MM.1S (cell line): Measurements from ENCODE around the gene PMVK.

Experiments used
- DNase-seq: peaks from one replicate; pipeline ENCODE4 v3.0.0-alpha.2; 2015
- H2AFZ ChIP-seq: fragments of 300-600 bp; sonication (generic); 2 replicates; pipeline ENCODE4 v1.6.0; 2016; ENCODE audit warnings: antibody characterized with exemption, low read length
- H3F3A ChIP-seq: fragments of 300-600 bp; sonication (generic); 2 replicates; pipeline ENCODE4 v1.6.1; 2016; ENCODE audit warnings: mild to moderate bottlenecking, antibody characterized with exemption, low read length, moderate library complexity, mixed read lengths; ENCODE audit not compliant: insufficient read depth
- H3K27ac ChIP-seq: fragments of 300-600 bp; sonication (generic); 2 replicates; pipeline ENCODE4 v1.5.1; 2016; ENCODE audit warnings: mild to moderate bottlenecking, low read length
- H3K27me3 ChIP-seq: fragments of 300-600 bp; sonication (generic); replicated peaks from 2 replicates; pipeline ENCODE4 v1.6.0; 2016; ENCODE audit warnings: low read length; ENCODE audit not compliant: insufficient read depth
- H3K36me3 ChIP-seq: fragments of 300-600 bp; sonication (generic); replicated peaks from 2 replicates; pipeline ENCODE4 v1.6.1; 2016; ENCODE audit warnings: mild to moderate bottlenecking, low read length, mixed read lengths; ENCODE audit not compliant: insufficient read depth
- H3K4me1 ChIP-seq: fragments of 300-600 bp; sonication (generic); 2 replicates; pipeline ENCODE4 v1.6.1; 2016; ENCODE audit warnings: low read length, mixed read lengths
- H3K4me2 ChIP-seq: fragments of 300-600 bp; sonication (generic); 2 replicates; pipeline ENCODE4 v1.6.0; 2016; ENCODE audit warnings: low read depth, low read length
- H3K4me3 ChIP-seq: fragments of 300-600 bp; sonication (generic); 2 replicates; pipeline ENCODE4 v1.5.1; 2016; ENCODE audit warnings: low read length, mixed read lengths
- H3K79me2 ChIP-seq: fragments of 300-600 bp; sonication (generic); 2 replicates; pipeline ENCODE4 v1.6.1; 2016; ENCODE audit warnings: mixed run types, low read length, mixed read lengths
- H3K9ac ChIP-seq: fragments of 300-600 bp; sonication (generic); 2 replicates; pipeline ENCODE4 v1.6.1; 2016; ENCODE audit warnings: low read length, mixed read lengths
- H3K9me2 ChIP-seq: fragments of 300-600 bp; sonication (generic); replicated peaks from 2 replicates; pipeline ENCODE4 v1.6.1; 2016; ENCODE audit warnings: mild to moderate bottlenecking, low read length, mixed read lengths; ENCODE audit not compliant: insufficient read depth
- H3K9me3 ChIP-seq: fragments of 300-600 bp; sonication (generic); replicated peaks from 2 replicates; pipeline ENCODE4 v1.6.1; 2016; ENCODE audit warnings: mild to moderate bottlenecking, low read length, mixed read lengths; ENCODE audit not compliant: insufficient read depth
- H4K20me1 ChIP-seq: fragments of 300-600 bp; sonication (generic); 2 replicates; pipeline ENCODE4 v1.6.1; 2016; ENCODE audit warnings: mild to moderate bottlenecking, low read length, moderate library complexity, mixed read lengths; ENCODE audit not compliant: insufficient read depth
- EZH2 ChIP-seq: fragments of 300-600 bp; sonication (generic); optimal IDR thresholded peaks from 2 replicates; pipeline ENCODE3; 2017; ENCODE audit warnings: low read depth, mild to moderate bottlenecking, antibody characterized with exemption, low read length, mixed read lengths
- EZH2phosphoT487 ChIP-seq: fragments of 300-600 bp; sonication (generic); IDR thresholded peaks from 2 replicates; pipeline ENCODE4 v1.6.1; 2018; ENCODE audit warnings: antibody characterized with exemption, low read length
- TF ChIP-seq, protein P1 (sequence below): fragments of 300-600 bp; sonication (generic); IDR thresholded peaks from 2 replicates; pipeline ENCODE4 v1.5.1; 2016; ENCODE audit warnings: antibody characterized with exemption, low read length, mixed read lengths

PMVK gene

DNA sequence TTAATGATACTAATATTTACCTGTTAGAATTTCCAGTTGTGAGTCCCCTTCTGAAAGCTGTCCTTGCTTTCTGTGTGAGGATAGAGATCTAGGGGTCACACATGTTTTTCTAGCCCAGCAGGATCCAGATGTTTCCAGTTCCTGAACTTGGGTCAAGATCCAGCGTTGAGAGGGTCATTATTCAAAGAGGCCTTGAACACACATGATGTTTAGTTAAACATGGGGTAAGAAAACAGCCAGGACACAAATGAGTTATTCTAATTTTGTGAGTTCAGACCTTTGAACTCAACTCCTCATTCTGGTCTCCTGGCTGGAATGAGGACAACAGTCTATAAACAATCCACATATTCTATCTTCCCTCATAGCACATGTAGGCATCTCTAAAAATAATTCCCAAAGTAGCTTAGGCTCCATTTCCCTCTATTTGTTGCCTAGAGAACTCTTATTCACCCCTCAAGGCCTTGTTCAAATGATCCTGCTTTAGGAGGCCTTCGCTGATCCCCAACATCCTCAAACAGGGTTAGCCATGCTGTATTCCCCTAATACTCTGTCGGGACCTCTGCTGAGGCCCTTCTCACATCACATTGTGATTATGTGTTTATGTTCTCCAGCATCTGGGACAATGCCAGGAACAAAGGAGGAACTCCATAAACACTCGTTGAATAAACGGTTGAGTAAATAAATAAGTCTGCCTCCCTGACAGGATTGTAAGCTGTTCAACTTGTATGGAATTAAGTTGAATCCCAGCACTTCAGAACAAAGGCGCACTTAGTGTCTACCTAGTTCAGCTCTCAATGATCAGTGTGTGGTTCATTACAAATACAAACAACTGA lies 51.4 kb downstream of the PMVK start:
- Histone ChIP-seq H3K4me1 (peaks cover 28% of the 10 kb centered on the region), H3K4me3 (no peak overlapping the region), H4K20me1 (no peaks in the 10 kb centered on the region), H3F3A (peaks cover 11% of the 10 kb centered on the region), H3K9me3 (no peaks in the 10 kb centered on the region), H3K9ac (no peak overlapping the region), H3K9me2 (no peaks in the 10 kb centered on the region), H3K27ac (no peak overlapping the region), H3K79me2 (no peaks in the 10 kb centered on the region), H3K36me3 (no peaks in the 10 kb centered on the region), H3K4me2 (no peak overlapping the region), H3K27me3 (no peaks in the 10 kb centered on the region), H2AFZ (no peak overlapping the region)
- no peak for DNase-seq
- no peak for TF ChIP-seq EZH2
- TF ChIP-seq, protein P1, sequence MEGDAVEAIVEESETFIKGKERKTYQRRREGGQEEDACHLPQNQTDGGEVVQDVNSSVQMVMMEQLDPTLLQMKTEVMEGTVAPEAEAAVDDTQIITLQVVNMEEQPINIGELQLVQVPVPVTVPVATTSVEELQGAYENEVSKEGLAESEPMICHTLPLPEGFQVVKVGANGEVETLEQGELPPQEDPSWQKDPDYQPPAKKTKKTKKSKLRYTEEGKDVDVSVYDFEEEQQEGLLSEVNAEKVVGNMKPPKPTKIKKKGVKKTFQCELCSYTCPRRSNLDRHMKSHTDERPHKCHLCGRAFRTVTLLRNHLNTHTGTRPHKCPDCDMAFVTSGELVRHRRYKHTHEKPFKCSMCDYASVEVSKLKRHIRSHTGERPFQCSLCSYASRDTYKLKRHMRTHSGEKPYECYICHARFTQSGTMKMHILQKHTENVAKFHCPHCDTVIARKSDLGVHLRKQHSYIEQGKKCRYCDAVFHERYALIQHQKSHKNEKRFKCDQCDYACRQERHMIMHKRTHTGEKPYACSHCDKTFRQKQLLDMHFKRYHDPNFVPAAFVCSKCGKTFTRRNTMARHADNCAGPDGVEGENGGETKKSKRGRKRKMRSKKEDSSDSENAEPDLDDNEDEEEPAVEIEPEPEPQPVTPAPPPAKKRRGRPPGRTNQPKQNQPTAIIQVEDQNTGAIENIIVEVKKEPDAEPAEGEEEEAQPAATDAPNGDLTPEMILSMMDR = no peak
- no peak for TF ChIP-seq EZH2phosphoT487

- H3K9me3 ChIP-seq = no peaks in the 10 kb centered on the region
- no peaks in the 10 kb centered on the region for H3K79me2 ChIP-seq
- no peak overlapping the region for H3K9ac ChIP-seq
- no peaks in the 10 kb centered on the region for H4K20me1 ChIP-seq
- H3K9me2 ChIP-seq = no peaks in the 10 kb centered on the region
- peaks cover 11% of the 10 kb centered on the region for H3F3A ChIP-seq
- no peak overlapping the region for H3K4me2 ChIP-seq
- H3K4me1 ChIP-seq = peaks cover 28% of the 10 kb centered on the region
- no peak overlapping the region for H3K4me3 ChIP-seq
- no peaks in the 10 kb centered on the region for H3K36me3 ChIP-seq
- no peak for TF ChIP-seq EZH2
- TF ChIP-seq EZH2phosphoT487 = no peak
- TF ChIP-seq, protein P1 = no peak
- no peak overlapping the region for H2AFZ ChIP-seq
- no peak for DNase-seq
- no peak overlapping the region for H3K27ac ChIP-seq
- H3K27me3 ChIP-seq = no peaks in the 10 kb centered on the region
These were observed 52.3 kb downstream of the PMVK start for GRCh38 chr1:154883919-154884868.

DNA sequence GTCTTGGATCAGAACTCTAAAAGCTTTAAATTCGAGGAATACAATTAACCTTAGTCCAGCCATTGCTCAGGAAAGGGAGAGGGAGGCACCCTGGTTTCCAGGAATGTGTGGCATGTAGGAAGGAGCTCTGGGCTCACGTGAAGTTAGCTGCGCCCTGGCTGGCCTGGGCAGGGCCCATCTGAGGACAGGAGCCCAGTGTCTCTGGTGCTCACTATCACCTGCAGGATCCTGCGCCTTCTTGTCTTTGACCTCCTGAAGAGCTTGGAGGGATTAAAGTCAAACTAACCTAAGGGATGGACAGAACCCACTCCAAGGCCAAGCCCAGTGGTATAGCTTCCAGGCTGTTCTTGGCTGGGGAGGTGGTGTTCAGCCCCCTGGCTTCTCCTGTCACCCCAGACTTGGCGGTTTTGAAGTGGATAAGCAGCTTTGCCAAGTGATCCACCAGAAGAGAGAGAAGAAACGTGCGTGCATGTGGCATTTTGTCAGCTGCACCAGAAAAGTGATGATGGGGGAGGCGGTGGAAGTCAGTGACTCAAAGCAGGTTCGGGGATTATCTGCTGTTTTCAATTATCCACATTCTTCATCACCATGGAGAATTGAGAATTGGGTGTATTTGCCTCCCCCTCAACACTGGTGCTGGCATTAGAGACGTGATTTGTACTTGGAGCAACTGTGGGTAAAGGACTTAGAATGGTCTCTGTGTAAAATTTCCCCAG lies 54.5 kb downstream of the PMVK start:
- no peak for DNase-seq
- Histone ChIP-seq H3K4me1 (peaks cover 30% of the 10 kb centered on the region), H3K36me3 (no peaks in the 10 kb centered on the region), H3F3A (peaks cover 11% of the 10 kb centered on the region), H3K9me2 (no peaks in the 10 kb centered on the region), H3K27me3 (no peaks in the 10 kb centered on the region), H3K9ac (no peak overlapping the region), H4K20me1 (no peaks in the 10 kb centered on the region), H3K9me3 (no peaks in the 10 kb centered on the region), H3K4me3 (no peak overlapping the region), H3K27ac (no peak overlapping the region), H3K4me2 (no peak overlapping the region), H2AFZ (no peak overlapping the region), H3K79me2 (no peaks in the 10 kb centered on the region)
- TF ChIP-seq, protein P1 = no peak
- no peak for TF ChIP-seq EZH2phosphoT487
- TF ChIP-seq EZH2 = no peak
